ENCODE measurements around the gene PPIH. TPM values are rescaled to one million over a fixed set of nuclear protein-coding genes. Genes with fewer than 3 reads are reported as not detected.

Gene PPIH
- polyA plus RNA-seq, 1 donor (not counting 4 experiments of a cell fraction or from before 2014, with no cell fraction given): 94.1 TPM

GRCh38 chr1:42657201-42657600, 1.0 kb upstream of the PPIH start:
- H2AFZ ChIP-seq (ENCODE audit: control insufficient read depth, low read length): peak overlapping the region; percentile 58

GRCh38 chr1:42658877-42659337, 684 bp downstream of the PPIH start:
- peak overlapping the region; percentile 98 for H3K4me2 ChIP-seq (ENCODE audit: control insufficient read depth, extremely low read depth, insufficient read depth, low read depth, low read length)
- no peaks in the 10 kb centered on the region for H3K27me3 ChIP-seq (ENCODE audit: control insufficient read depth, extremely low read depth, insufficient read depth, low read length)
- TF ChIP-seq EZH2 (IDR thresholded peaks at IDR 0.05; ENCODE audit: low read length): no peak
- no peak for TF ChIP-seq CTCF (optimal IDR thresholded peaks at IDR 0.05 in 1 of 3, IDR thresholded peaks at IDR 0.05 in 1 of 3, conservative IDR thresholded peaks at IDR 0.05 in 1 of 3; ENCODE audit: extremely low read depth in 1 of 3, insufficient read depth in 2 of 3, low read length in 3 of 3)
- no peaks in the 10 kb centered on the region for H3K9me3 ChIP-seq (ENCODE audit: control insufficient read depth, low read depth, low read length)
- peaks cover 2 to 11% of the 10 kb centered on the region in 2 experiments for H3K36me3 ChIP-seq (ENCODE audit: control insufficient read depth in 2 of 2, extremely low read depth in 1 of 2, insufficient read depth in 2 of 2, low read length in 2 of 2)
- FAIRE-seq (no peak), DNase-seq (ENCODE audit: low read depth, low spot score) (no peak)
- peaks cover 20% of the 10 kb centered on the region for H3K4me1 ChIP-seq (ENCODE audit: control insufficient read depth, extremely low read depth, insufficient read depth, low read length)
- no peaks in the 10 kb centered on the region for H3K9me1 ChIP-seq (ENCODE audit: control insufficient read depth, extremely low read depth, insufficient read depth, low read length)
- H4K20me1 ChIP-seq (ENCODE audit: control insufficient read depth, extremely low read depth, insufficient read depth, low read length): no peaks in the 10 kb centered on the region
- peaks cover 24% of the 10 kb centered on the region for H3K79me2 ChIP-seq (ENCODE audit: control insufficient read depth, insufficient read depth, low read length)
- dilution Hi-C loops (cut with MboI; ENCODE audit: extremely low pct_ligation_motif_present, low sequenced_read_pairs): no loop called here
- H3K9ac ChIP-seq (ENCODE audit: control insufficient read depth, extremely low read depth, insufficient read depth, low read length): peak overlapping the region; percentile 92
- peak overlapping the region; percentile 86 for H3K27ac ChIP-seq (ENCODE audit: control insufficient read depth, insufficient read depth, low read length)
- H3K4me3 ChIP-seq (ENCODE audit: control insufficient read depth in 2 of 3, extremely low read depth in 1 of 3, insufficient read depth in 2 of 3, low read depth in 1 of 3, low read length in 3 of 3): peak overlapping the region; percentile 71 to 84 (median 74)
- peak overlapping the region; percentile 96 for H2AFZ ChIP-seq (ENCODE audit: control insufficient read depth, low read length)

More at GRCh38 chr1:42657201-42657600, 1.0 kb upstream of the PPIH start:
- Histone ChIP-seq H3K9me3 (ENCODE audit: control insufficient read depth, low read depth, low read length) (no peaks in the 10 kb centered on the region), H3K4me1 (ENCODE audit: control insufficient read depth, extremely low read depth, insufficient read depth, low read length) (peaks cover 20% of the 10 kb centered on the region), H3K27me3 (ENCODE audit: control insufficient read depth, extremely low read depth, insufficient read depth, low read length) (no peaks in the 10 kb centered on the region), H3K4me3 (ENCODE audit: control insufficient read depth in 2 of 3, extremely low read depth in 1 of 3, insufficient read depth in 2 of 3, low read depth in 1 of 3, low read length in 3 of 3) (peak overlapping the region in 2 of 3 experiments; percentile 71 to 84), H3K4me2 (ENCODE audit: control insufficient read depth, extremely low read depth, insufficient read depth, low read depth, low read length) (peak overlapping the region; percentile 98), H4K20me1 (ENCODE audit: control insufficient read depth, extremely low read depth, insufficient read depth, low read length) (no peaks in the 10 kb centered on the region), H3K9ac (ENCODE audit: control insufficient read depth, extremely low read depth, insufficient read depth, low read length) (no peak overlapping the region), H3K79me2 (ENCODE audit: control insufficient read depth, insufficient read depth, low read length) (peaks cover 24% of the 10 kb centered on the region), H3K27ac (ENCODE audit: control insufficient read depth, insufficient read depth, low read length) (no peak overlapping the region), H3K9me1 (ENCODE audit: control insufficient read depth, extremely low read depth, insufficient read depth, low read length) (no peaks in the 10 kb centered on the region), H3K36me3 (ENCODE audit: control insufficient read depth in 2 of 2, extremely low read depth in 1 of 2, insufficient read depth in 2 of 2, low read length in 2 of 2) (peaks cover 2 to 8% of the 10 kb centered on the region in 2 experiments)
- dilution Hi-C loops (cut with MboI; ENCODE audit: extremely low pct_ligation_motif_present, low sequenced_read_pairs): no loop called here
- DNase-seq (ENCODE audit: low read depth, low spot score) (no peak), FAIRE-seq (no peak)
- TF ChIP-seq EZH2 (IDR thresholded peaks at IDR 0.05; ENCODE audit: low read length): no peak
- no peak for TF ChIP-seq CTCF (optimal IDR thresholded peaks at IDR 0.05 in 1 of 3, IDR thresholded peaks at IDR 0.05 in 1 of 3, conservative IDR thresholded peaks at IDR 0.05 in 1 of 3; ENCODE audit: extremely low read depth in 1 of 3, insufficient read depth in 2 of 3, low read length in 3 of 3)
